ENCODE results near the gene SLC16A12. TPM values are rescaled to one million over a fixed set of nuclear protein-coding genes. Genes with fewer than 3 reads are reported as not detected.

Gene SLC16A12
- total and polyA plus RNA-seq, 8 donors: 6.0 to 38.2 (median 23.6) TPM

- ATAC-seq (no peak), FAIRE-seq (no peak), DNase-seq (no peak)
- Histone ChIP-seq H3K4me3 (no peak overlapping the region), H3K4me1 (peaks cover 0 to 4% (median 0%) of the 10 kb centered on the region in 3 donors), H3K27me3 (no peaks in the 10 kb centered on the region), H3K36me3 (no peaks in the 10 kb centered on the region), H3K27ac (no peak overlapping the region), H3K9me3 (no peaks in the 10 kb centered on the region)
- intact Hi-C loops (cut with DNase I): no loop called here
- TF ChIP-seq CTCF (IDR thresholded peaks at IDR 0.05): no peak
Observed at GRCh38 chr10:89575031-89575430, 39.6 kb upstream of the SLC16A12 start.

GRCh38 chr10:89574368-89574767 lies 39.0 kb upstream of the SLC16A12 start:
- Histone ChIP-seq H3K36me3 (no peaks in the 10 kb centered on the region), H3K9me3 (no peaks in the 10 kb centered on the region), H3K4me3 (no peak overlapping the region), H3K27ac (no peak overlapping the region), H3K4me1 (peaks cover 0 to 4% (median 0%) of the 10 kb centered on the region in 3 donors), H3K27me3 (no peaks in the 10 kb centered on the region)
- WGBS, 2 donors: 55 to 75% methylated on average over 1 of the region's 1 CpG
- TF ChIP-seq CTCF (IDR thresholded peaks at IDR 0.05): no peak
- no peak for FAIRE-seq
- DNase-seq: no peak
- no peak for ATAC-seq
- intact Hi-C loops (cut with DNase I): no loop called here

GRCh38 chr10:89567576-89568245 lies 32.3 kb upstream of the SLC16A12 start:
- intact Hi-C loops (cut with DNase I): loop anchor here (5.0 to 10.0 kb wide), 3 partner anchors 140 to 313 kb away; partner anchors contain the start of gene LIPA (in 1 of the 3)

GRCh38 chr10:89566992-89567391 lies 31.6 kb upstream of the SLC16A12 start:
- no peaks in the 10 kb centered on the region for H3K9me3 ChIP-seq
- TF ChIP-seq CTCF (IDR thresholded peaks at IDR 0.05): no peak
- no peak for DNase-seq
- 78 to 90% methylated on average over 3 of the region's 3 CpGs for WGBS, 2 donors
- no peaks in the 10 kb centered on the region for H3K36me3 ChIP-seq
- FAIRE-seq: no peak
- no peaks in the 10 kb centered on the region for H3K27me3 ChIP-seq
- no peak overlapping the region for H3K4me3 ChIP-seq
- ATAC-seq: no peak
- intact Hi-C loops (cut with DNase I): loop anchor here (5.0 to 10.0 kb wide), 3 partner anchors 140 to 312 kb away; partner anchors contain the start of gene LIPA (in 1 of the 3)
- H3K4me1 ChIP-seq: no peaks in the 10 kb centered on the region
- H3K27ac ChIP-seq: no peak overlapping the region

More at GRCh38 chr10:89567576-89568245, 32.3 kb upstream of the SLC16A12 start:
- Histone ChIP-seq H3K36me3 (no peaks in the 10 kb centered on the region), H3K9me3 (no peaks in the 10 kb centered on the region), H3K4me3 (no peak overlapping the region), H3K27ac (no peak overlapping the region), H3K4me1 (no peaks in the 10 kb centered on the region), H3K27me3 (no peaks in the 10 kb centered on the region)
- DNase-seq (no peak), ATAC-seq (no peak), FAIRE-seq (no peak)
- no peak for TF ChIP-seq CTCF (IDR thresholded peaks at IDR 0.05)
- 65 to 67% methylated on average over 3 of the region's 3 CpGs for WGBS, 2 donors
